Endothelial cell of umbilical vein (primary cell): ENCODE data around the gene BMPER. TPM values are rescaled to one million over a fixed set of nuclear protein-coding genes. Genes with fewer than 3 reads are reported as not detected.

Source experiments
- BruUV-seq: library from RNA; stranded (reverse); fragments of 400-500 nt; replicated peaks from 2 replicates; lab custom pipeline; 2021; lab: Mats Ljungman, UMichigan
- CTCF ChIA-PET: fragments of 300-600, 350-600 bp; sonication (Branson Sonifier 250); formaldehyde crosslinking; loops from one replicate; lab custom pipeline; 2021; ENCODE audit warnings: antibody characterized with exemption, inconsistent platforms; lab: Charles Lee
- POLR2A ChIA-PET: fragments of 300-600, 350-600 bp; sonication (Branson Sonifier 250); formaldehyde crosslinking; loops from one replicate; lab custom pipeline; 2021; ENCODE audit warnings: antibody characterized with exemption, inconsistent platforms; lab: Charles Lee
- DNase-seq: peaks from one replicate; pipeline ENCODE4 v3.0.0-alpha.2; 2011; ENCODE audit warnings: low read depth, low spot score
- FAIRE-seq: peaks from 2 replicates; lab custom pipeline; 2011; peaks lifted over from hg19 to GRCh38; lab: Jason Lieb, UNC
- H2AFZ ChIP-seq: 2 replicates; pipeline ENCODE4 v1.6.0; 2012; ENCODE audit warnings: low read depth, low read length, control low read depth, inconsistent platforms
- H3K27ac ChIP-seq: 2 replicates; pipeline ENCODE4 v1.5.1; 2011; ENCODE audit warnings: low read depth, mild to moderate bottlenecking, control low read depth, low read length, moderate library complexity; ENCODE audit not compliant: insufficient read depth
- H3K27me3 ChIP-seq, 2 experiments: 2 replicates each; pipeline versions ENCODE4 v1.6.0 to v1.6.1; 2011; ENCODE audit warnings: low read length in 2 of 2, mixed read lengths in 1 of 2; ENCODE audit not compliant: control insufficient read depth in 2 of 2, insufficient read depth in 2 of 2
- H3K36me3 ChIP-seq, 2 experiments: 2 replicates in 1 of 2; 3 replicates in 1 of 2; pipeline ENCODE4 v1.5.1; 2011; ENCODE audit warnings: low read length in 2 of 2, mild to moderate bottlenecking in 1 of 2, moderate library complexity in 1 of 2; ENCODE audit not compliant: control insufficient read depth in 2 of 2, insufficient read depth in 2 of 2; ENCODE audit errors: extremely low read depth in 1 of 2
- H3K4me1 ChIP-seq: 3 replicates; pipeline ENCODE4 v1.5.1; 2011; ENCODE audit warnings: mild to moderate bottlenecking, low read length; ENCODE audit not compliant: control insufficient read depth, insufficient read depth; ENCODE audit errors: extremely low read depth
- H3K4me2 ChIP-seq: 2 replicates; pipeline ENCODE4 v1.6.1; 2011; ENCODE audit warnings: low read length, control low read depth, mixed read lengths; ENCODE audit not compliant: insufficient read depth
- H3K4me3 ChIP-seq, 3 experiments: fragments of 200-600 bp in 1 of 3; sonication (generic), shearing (Covaris generic) in 1 of 3; replicated peaks in 1 of 3; 2 replicates each; pipeline ENCODE4 v1.5.1; 2011 to 2016; ENCODE audit warnings: control low read depth in 3 of 3, low read length in 3 of 3, mild to moderate bottlenecking in 2 of 3, inconsistent platforms in 1 of 3, low read depth in 1 of 3, moderate library complexity in 1 of 3; ENCODE audit not compliant: insufficient read depth in 1 of 3
- H3K79me2 ChIP-seq: 2 replicates; pipeline ENCODE4 v1.6.0; 2012; ENCODE audit warnings: low read length, inconsistent platforms; ENCODE audit not compliant: control insufficient read depth, insufficient read depth
- H3K9ac ChIP-seq: replicated peaks from 2 replicates; pipeline ENCODE3; 2011; ENCODE audit warnings: low read length, control low read depth; ENCODE audit not compliant: insufficient read depth; ENCODE audit errors: extremely low read depth
- H3K9me1 ChIP-seq: replicated peaks from 3 replicates; pipeline ENCODE4 v1.6.0; 2011; ENCODE audit warnings: mild to moderate bottlenecking, low read length; ENCODE audit not compliant: control insufficient read depth, insufficient read depth; ENCODE audit errors: extremely low read depth
- H3K9me3 ChIP-seq: replicated peaks from 2 replicates; pipeline ENCODE4 v1.5.1; 2012; ENCODE audit warnings: low read length, inconsistent platforms; ENCODE audit not compliant: control insufficient read depth, insufficient read depth
- H4K20me1 ChIP-seq: replicated peaks from 2 replicates; pipeline ENCODE3; 2011; ENCODE audit warnings: mild to moderate bottlenecking, low read length; ENCODE audit not compliant: control insufficient read depth, insufficient read depth; ENCODE audit errors: extremely low read depth
- JUN ChIP-seq: IDR thresholded peaks from 2 replicates; pipeline ENCODE4 v1.6.1; 2011; ENCODE audit warnings: borderline replicate concordance, low read depth; ENCODE audit not compliant: insufficient read length, insufficient read depth
- MYC ChIP-seq: IDR thresholded peaks from one replicate; pipeline ENCODE4 v1.6.1; 2011; ENCODE audit warnings: mild to moderate bottlenecking, low read depth, low read length
- POLR2A ChIP-seq: IDR thresholded peaks from 2 replicates; pipeline ENCODE4 v1.6.1; 2012; ENCODE audit warnings: low read depth, mild to moderate bottlenecking, control low read depth, low read length
- dilution Hi-C: fragments of 300-500 bp; cut with MboI; formaldehyde crosslinking; loops from one replicate; pipeline ENCODE4 v1.15.0; 2019; ENCODE audit warnings: low sequenced_read_pairs; ENCODE audit not compliant: extremely low pct_ligation_motif_present
- intact Hi-C: fragments of 100-400 bp; cut with micrococcal nuclease; formaldehyde crosslinking; loops from one replicate; pipeline ENCODE4 v1.10.0; 2022
- polyA plus RNA-seq, 4 experiments: library from polyadenylated mRNA; depleted of rRNA in 3 of 4; stranded (reverse) in 3 of 4; unstranded in 1 of 4; fragments of >200 nt; gene quantifications; 2 replicates each; pipeline versions ENCODE4 v1.2.1 to v1.2.3, GENCODE V29; 2011 to 2012; ENCODE audit warnings: missing spikeins in 1 of 4
- total RNA-seq: library from RNA; stranded (reverse); gene quantifications from 2 replicates; pipeline ENCODE4 v1.2.3, GENCODE V29; 2021
- TF ChIP-seq, protein P1 (sequence below): IDR thresholded peaks from 2 replicates; pipeline ENCODE4 v1.6.1; 2011; ENCODE audit not compliant: insufficient read depth, insufficient read length
- TF ChIP-seq, protein P2 (sequence below), 2 donors: IDR thresholded peaks; 1 replicate in 1 of 2; 2 replicates in 1 of 2; pipeline ENCODE4 v1.5.1; 2011; ENCODE audit warnings: low read length in 2 of 2, mild to moderate bottlenecking in 2 of 2, moderate library complexity in 2 of 2, control low read depth in 1 of 2, inconsistent platforms in 1 of 2, low read depth in 1 of 2; ENCODE audit not compliant: insufficient read depth in 1 of 2; ENCODE audit errors: extremely low read depth in 1 of 2

BMPER gene
- total and polyA plus RNA-seq, 2 donors (not counting 3 experiments of a cell fraction or from before 2014, with no cell fraction given), result 0.10 to 0.13 TPM

DNA sequence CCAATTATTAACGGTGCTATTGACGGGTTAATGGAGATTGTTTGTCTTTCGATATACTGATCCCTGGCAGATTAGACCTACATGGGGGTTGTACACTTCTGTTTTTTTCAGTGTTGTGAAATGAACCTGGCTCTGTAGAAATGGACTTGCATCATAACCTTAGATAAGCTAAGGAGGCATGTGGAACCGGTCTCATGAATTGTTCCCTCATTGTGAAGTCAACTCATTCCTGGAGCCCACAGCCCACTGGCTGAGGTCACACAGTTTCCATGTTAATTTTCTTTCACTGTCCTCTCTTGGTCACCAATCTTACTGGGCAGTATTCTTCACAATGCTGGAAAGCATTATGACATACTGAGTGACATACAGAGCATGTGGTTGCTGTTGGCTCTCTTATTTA, 202.8 kb downstream of the BMPER start:
- H3K79me2 ChIP-seq, result no peaks in the 10 kb centered on the region
- intact Hi-C loops, result no loop called here
- H3K4me3 ChIP-seq, result no peak overlapping the region
- CTCF ChIA-PET, result no interaction called here
- H3K27me3 ChIP-seq, result no peaks in the 10 kb centered on the region
- dilution Hi-C loops, result no loop called here
- BruUV-seq, result no TSS peak
- no peak overlapping the region for H3K27ac ChIP-seq
- H3K9me1 ChIP-seq, result no peaks in the 10 kb centered on the region
- no peaks in the 10 kb centered on the region for H3K36me3 ChIP-seq
- POLR2A ChIA-PET, result no interaction called here
- no peak overlapping the region for H3K9ac ChIP-seq
- no peak overlapping the region for H3K4me2 ChIP-seq
- no peaks in the 10 kb centered on the region for H3K4me1 ChIP-seq
- FAIRE-seq (no peak), DNase-seq (no peak)
- no peak for TF ChIP-seq POLR2A
- no peak for TF ChIP-seq JUN
- TF ChIP-seq, protein P1, sequence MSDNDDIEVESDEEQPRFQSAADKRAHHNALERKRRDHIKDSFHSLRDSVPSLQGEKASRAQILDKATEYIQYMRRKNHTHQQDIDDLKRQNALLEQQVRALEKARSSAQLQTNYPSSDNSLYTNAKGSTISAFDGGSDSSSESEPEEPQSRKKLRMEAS, result no peak
- TF ChIP-seq MYC, result no peak
- TF ChIP-seq, protein P2, sequence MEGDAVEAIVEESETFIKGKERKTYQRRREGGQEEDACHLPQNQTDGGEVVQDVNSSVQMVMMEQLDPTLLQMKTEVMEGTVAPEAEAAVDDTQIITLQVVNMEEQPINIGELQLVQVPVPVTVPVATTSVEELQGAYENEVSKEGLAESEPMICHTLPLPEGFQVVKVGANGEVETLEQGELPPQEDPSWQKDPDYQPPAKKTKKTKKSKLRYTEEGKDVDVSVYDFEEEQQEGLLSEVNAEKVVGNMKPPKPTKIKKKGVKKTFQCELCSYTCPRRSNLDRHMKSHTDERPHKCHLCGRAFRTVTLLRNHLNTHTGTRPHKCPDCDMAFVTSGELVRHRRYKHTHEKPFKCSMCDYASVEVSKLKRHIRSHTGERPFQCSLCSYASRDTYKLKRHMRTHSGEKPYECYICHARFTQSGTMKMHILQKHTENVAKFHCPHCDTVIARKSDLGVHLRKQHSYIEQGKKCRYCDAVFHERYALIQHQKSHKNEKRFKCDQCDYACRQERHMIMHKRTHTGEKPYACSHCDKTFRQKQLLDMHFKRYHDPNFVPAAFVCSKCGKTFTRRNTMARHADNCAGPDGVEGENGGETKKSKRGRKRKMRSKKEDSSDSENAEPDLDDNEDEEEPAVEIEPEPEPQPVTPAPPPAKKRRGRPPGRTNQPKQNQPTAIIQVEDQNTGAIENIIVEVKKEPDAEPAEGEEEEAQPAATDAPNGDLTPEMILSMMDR (IDR thresholded peaks at IDR 0.05; ENCODE audit: extremely low read depth in 1 of 2, insufficient read depth in 1 of 2, low read depth in 1 of 2, low read length in 2 of 2), result no peak
- H4K20me1 ChIP-seq, result no peaks in the 10 kb centered on the region
- no peak overlapping the region for H2AFZ ChIP-seq
- H3K9me3 ChIP-seq, result no peaks in the 10 kb centered on the region
